CD14-positive monocyte (primary cell): ENCODE results near the gene FBN1. TPM values are rescaled to one million over a fixed set of nuclear protein-coding genes. Genes with fewer than 3 reads are reported as not detected.

Source experiments
- DNase-seq, 3 donors: peaks; one replicate each; pipeline ENCODE4 v3.0.0-alpha.2; 2011 to 2022
- H2AFZ ChIP-seq: 2 replicates; pipeline ENCODE4 v1.6.0; 2012; ENCODE audit warnings: mild to moderate bottlenecking, low read depth, low read length, inconsistent platforms; ENCODE audit not compliant: insufficient read depth, poor library complexity, severe bottlenecking
- H3K27ac ChIP-seq, 2 donors: 1 replicate in 1 of 2; 2 replicates in 1 of 2; pipeline ENCODE4 v1.5.1; 2012 to 2013; ENCODE audit warnings: low read length in 2 of 2, control low read depth in 1 of 2, inconsistent platforms in 1 of 2, low read depth in 1 of 2, mild to moderate bottlenecking in 1 of 2
- H3K27me3 ChIP-seq, 2 donors: one replicate each; pipeline versions ENCODE4 v1.6.0 to v1.6.1; 2011 to 2013; ENCODE audit warnings: low read length in 2 of 2; ENCODE audit not compliant: control insufficient read depth in 2 of 2, insufficient read depth in 2 of 2
- H3K36me3 ChIP-seq, 2 donors: replicated peaks in 1 of 2; 1 replicate in 1 of 2; 2 replicates in 1 of 2; pipeline versions ENCODE4 v1.5.1 to v1.6.1; 2012 to 2013; ENCODE audit warnings: low read length in 2 of 2, control low read depth in 1 of 2, inconsistent platforms in 1 of 2, mild to moderate bottlenecking in 1 of 2; ENCODE audit not compliant: insufficient read depth in 2 of 2, control insufficient read depth in 1 of 2
- H3K4me1 ChIP-seq, 2 donors: 1 replicate in 1 of 2; 2 replicates in 1 of 2; pipeline versions ENCODE4 v1.5.1 to v1.6.1; 2012 to 2013; ENCODE audit warnings: low read length in 2 of 2, control low read depth in 1 of 2, inconsistent platforms in 1 of 2, mild to moderate bottlenecking in 1 of 2, moderate library complexity in 1 of 2; ENCODE audit not compliant: insufficient read depth in 2 of 2, control insufficient read depth in 1 of 2
- H3K4me2 ChIP-seq: replicated peaks from 2 replicates; pipeline ENCODE3; 2012; ENCODE audit warnings: low read length, moderate library complexity, mild to moderate bottlenecking; ENCODE audit not compliant: poor library complexity, severe bottlenecking; ENCODE audit errors: extremely low read depth
- H3K4me3 ChIP-seq, 3 experiments: fragments of 200-600 bp in 1 of 3; sonication (generic) in 1 of 3; replicated peaks in 1 of 3; 1 replicate in 2 of 3; 2 replicates in 1 of 3; pipeline ENCODE4 v1.5.1; 2011 to 2013; ENCODE audit warnings: low read length in 3 of 3, mild to moderate bottlenecking in 3 of 3, control low read depth in 2 of 3, low read depth in 2 of 3, inconsistent platforms in 1 of 3, moderate library complexity in 1 of 3
- H3K79me2 ChIP-seq: 2 replicates; pipeline ENCODE4 v1.6.0; 2012; ENCODE audit warnings: mild to moderate bottlenecking, control low read depth, inconsistent platforms, low read length, moderate library complexity; ENCODE audit not compliant: insufficient read depth
- H3K9ac ChIP-seq: 2 replicates; pipeline ENCODE4 v1.6.0; 2017; ENCODE audit warnings: low read length, mild to moderate bottlenecking; ENCODE audit not compliant: insufficient read depth, poor library complexity, severe bottlenecking
- H3K9me3 ChIP-seq, 2 donors: replicated peaks in 1 of 2; 1 replicate in 1 of 2; 2 replicates in 1 of 2; pipeline versions ENCODE4 v1.5.1 to v1.6.1; 2012 to 2013; ENCODE audit warnings: low read length in 2 of 2, control low read depth in 1 of 2; ENCODE audit not compliant: control insufficient read depth in 1 of 2, insufficient read depth in 1 of 2
- H4K20me1 ChIP-seq: 2 replicates; pipeline ENCODE4 v1.6.0; 2012; ENCODE audit warnings: mild to moderate bottlenecking, low read length, control low read depth, moderate library complexity; ENCODE audit not compliant: insufficient read depth
- H3K27ac Mint-ChIP-seq, 7 donors: one replicate each; pipeline ENCODE4 v1.8.0; 2020; ENCODE audit warnings: mild to moderate bottlenecking in 7 of 7, mixed read lengths in 7 of 7, moderate library complexity in 6 of 7, inconsistent platforms in 2 of 7
- H3K27me3 Mint-ChIP-seq, 3 donors: one replicate each; pipeline ENCODE4 v1.8.0; 2021 to 2022; ENCODE audit warnings: low read depth in 3 of 3, mild to moderate bottlenecking in 3 of 3, mixed read lengths in 3 of 3, moderate library complexity in 3 of 3, inconsistent platforms in 1 of 3
- H3K36me3 Mint-ChIP-seq, 2 donors: one replicate each; pipeline ENCODE4 v1.8.0; 2020; ENCODE audit warnings: mixed read lengths in 2 of 2, inconsistent platforms in 1 of 2, mild to moderate bottlenecking in 1 of 2
- H3K4me1 Mint-ChIP-seq: one replicate; pipeline ENCODE4 v1.8.0; 2020; ENCODE audit warnings: mild to moderate bottlenecking, mixed read lengths
- H3K4me3 Mint-ChIP-seq, 2 donors: one replicate each; pipeline ENCODE4 v1.8.0; 2020; ENCODE audit warnings: mild to moderate bottlenecking in 2 of 2, mixed read lengths in 2 of 2, moderate library complexity in 1 of 2
- H3K9me3 Mint-ChIP-seq, 7 donors: one replicate each; pipeline ENCODE4 v1.8.0; 2020 to 2022; ENCODE audit warnings: mixed read lengths in 7 of 7, mild to moderate bottlenecking in 6 of 7, moderate library complexity in 6 of 7, inconsistent platforms in 2 of 7
- CTCF ChIP-seq: fragments of 200-600 bp; IDR thresholded peaks from one replicate; pipeline ENCODE4 v1.8.0; 2022; ENCODE audit warnings: antibody characterized with exemption, mild to moderate bottlenecking
- WGBS: methylation state at CpG from one replicate; pipeline ENCODE4 v1.1.5; 2013; ENCODE audit warnings: missing lambda C conversion rate; ENCODE audit not compliant: insufficient coverage; 5-methylcytosine and 5-hydroxymethylcytosine counted together
- intact Hi-C, 2 donors: fragments of 100-400 bp; cut with micrococcal nuclease; formaldehyde crosslinking; loops; one replicate each; pipeline versions ENCODE4 v1.15.0 to v1.15.1; 2023
- polyA plus RNA-seq, 3 donors: library from polyadenylated mRNA; depleted of rRNA in 1 of 3; unstranded in 2 of 3; stranded (reverse) in 1 of 3; fragments of 300-500 nt in 2 of 3; fragments of >200 nt in 1 of 3; fragmentation: Illumina TruSeq in 2 of 3; gene quantifications; 1 replicate in 2 of 3; 2 replicates in 1 of 3; pipeline ENCODE4 v1.2.3, GENCODE V29; 2012 to 2021

Gene FBN1
- polyA plus RNA-seq, 3 donors = 0.29 TPM; not detected in 2

- Histone ChIP-seq H2AFZ (no peak overlapping the region), H3K9ac (no peak overlapping the region), H3K4me2 (no peak overlapping the region), H3K4me1 (no peaks in the 10 kb centered on the region), H3K9me3 (no peaks in the 10 kb centered on the region), H3K36me3 (no peaks in the 10 kb centered on the region), H4K20me1 (no peaks in the 10 kb centered on the region), H3K27me3 (no peaks in the 10 kb centered on the region), H3K4me3 (no peak overlapping the region), H3K27ac (no peak overlapping the region), H3K79me2 (no peaks in the 10 kb centered on the region)
- intact Hi-C loops = no loop called here
- DNase-seq = no peak
- 94% methylated on average over 2 of the region's 3 CpGs for WGBS
- no peak for TF ChIP-seq CTCF
- Mint-ChIP-seq H3K4me1 (no peaks in the 10 kb centered on the region), H3K27me3 (peaks cover 0 to 2% (median 0%) of the 10 kb centered on the region in 3 donors), H3K4me3 (no peak overlapping the region), H3K36me3 (no peaks in the 10 kb centered on the region), H3K9me3 (peaks cover 0 to 3% (median 0%) of the 10 kb centered on the region in 7 donors), H3K27ac (no peak overlapping the region)
Measured at GRCh38 chr15:48433226-48433886, 212.2 kb downstream of the FBN1 start.

GRCh38 chr15:48432688-48433087 lies 212.8 kb downstream of the FBN1 start:
- H3K9me3 Mint-ChIP-seq = peaks cover 0 to 3% (median 0%) of the 10 kb centered on the region in 7 donors
- no peak overlapping the region for H3K27ac Mint-ChIP-seq
- Histone ChIP-seq H3K79me2 (no peaks in the 10 kb centered on the region), H3K27me3 (no peaks in the 10 kb centered on the region), H3K36me3 (no peaks in the 10 kb centered on the region), H3K27ac (no peak overlapping the region), H3K4me1 (no peaks in the 10 kb centered on the region), H3K4me3 (no peak overlapping the region), H4K20me1 (no peaks in the 10 kb centered on the region), H3K4me2 (no peak overlapping the region), H3K9me3 (no peaks in the 10 kb centered on the region), H2AFZ (no peak overlapping the region), H3K9ac (no peak overlapping the region)
- DNase-seq = no peak
- 93% methylated on average over 6 of the region's 7 CpGs for WGBS
- no peaks in the 10 kb centered on the region for H3K4me1 Mint-ChIP-seq
- intact Hi-C loops = no loop called here
- no peaks in the 10 kb centered on the region for H3K36me3 Mint-ChIP-seq
- H3K4me3 Mint-ChIP-seq = no peak overlapping the region
- peaks cover 0 to 2% (median 0%) of the 10 kb centered on the region in 3 donors for H3K27me3 Mint-ChIP-seq
- no peak for TF ChIP-seq CTCF
